LNCaP clone FGC (cell line): ENCODE data around the gene SNX9.
"Not testable (repeated sequence)": the region's sequence is repeated elsewhere in the genome, so short reads cannot be mapped to it uniquely, and the experiment has no call there.

Experiments
- DNase-seq: peaks from one replicate; pipeline ENCODE4 v3.0.0-alpha.2; 2011; ENCODE audit warnings: low read depth
- H3K4me3 ChIP-seq: 2 replicates; pipeline ENCODE4 v1.5.1; 2011; ENCODE audit warnings: mild to moderate bottlenecking, low read depth, low read length, control low read depth
- CTCF ChIP-seq: IDR thresholded peaks from 2 replicates; pipeline ENCODE4 v1.5.1; 2012; ENCODE audit warnings: mild to moderate bottlenecking; ENCODE audit not compliant: control insufficient read depth, insufficient read depth; ENCODE audit errors: extremely low read depth

Gene SNX9

GRCh38 chr6:157841211-157841840 lies 18.3 kb downstream of the SNX9 start:
- DNase-seq, result no peak

GRCh38 chr6:157842212-157842611 lies 19.2 kb downstream of the SNX9 start:
- no peak for DNase-seq
- H3K4me3 ChIP-seq, result no peak overlapping the region; the same call in 1 of the 2 replicates
- no peak for TF ChIP-seq CTCF

More at GRCh38 chr6:157841211-157841840, 18.3 kb downstream of the SNX9 start:
- no peak overlapping the region for H3K4me3 ChIP-seq
- no peak for TF ChIP-seq CTCF

GRCh38 chr6:157844196-157844595 lies 21.1 kb downstream of the SNX9 start:
- DNase-seq, result not testable (repeated sequence)

GRCh38 chr6:157845493-157846259 lies 22.6 kb downstream of the SNX9 start:
- H3K4me3 ChIP-seq, result no peak overlapping the region
- no peak for TF ChIP-seq CTCF
- no peak for DNase-seq

More at GRCh38 chr6:157844196-157844595, 21.1 kb downstream of the SNX9 start:
- not testable (repeated sequence) for H3K4me3 ChIP-seq

- DNase-seq, result no peak
- TF ChIP-seq CTCF, result no peak
- H3K4me3 ChIP-seq, result no peak overlapping the region
These were observed 24.8 kb downstream of the SNX9 start for GRCh38 chr6:157847846-157848245.

DNA sequence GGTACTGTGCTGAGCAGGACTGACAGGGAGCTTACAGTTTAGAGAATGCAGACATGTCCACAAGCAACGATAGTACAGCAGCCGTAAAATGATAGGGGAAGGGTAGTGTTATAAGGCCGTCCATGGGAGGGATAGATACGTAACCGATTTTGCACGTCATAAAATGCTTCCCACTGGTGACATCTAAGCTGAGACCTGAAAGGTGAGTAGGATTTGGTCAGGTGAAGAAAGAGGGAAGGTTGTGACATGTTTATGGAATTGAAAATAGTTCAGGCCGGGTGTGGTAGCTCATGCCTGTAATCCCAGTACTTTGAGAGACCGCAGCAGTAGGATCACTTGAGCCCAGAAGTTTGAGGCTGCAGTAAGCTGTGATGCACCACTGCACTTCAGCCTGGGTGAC lies 25.6 kb downstream of the SNX9 start:
- no peak for DNase-seq
- no peak for TF ChIP-seq CTCF

GRCh38 chr6:157849288-157850017 lies 26.4 kb downstream of the SNX9 start:
- no peak overlapping the region for H3K4me3 ChIP-seq
- no peak for TF ChIP-seq CTCF
- no peak for DNase-seq

More for the DNA sequence above, 25.6 kb downstream of the SNX9 start:
- no peak overlapping the region for H3K4me3 ChIP-seq
